ENCODE measurements around the gene FRMPD4.

Gene FRMPD4

DNA sequence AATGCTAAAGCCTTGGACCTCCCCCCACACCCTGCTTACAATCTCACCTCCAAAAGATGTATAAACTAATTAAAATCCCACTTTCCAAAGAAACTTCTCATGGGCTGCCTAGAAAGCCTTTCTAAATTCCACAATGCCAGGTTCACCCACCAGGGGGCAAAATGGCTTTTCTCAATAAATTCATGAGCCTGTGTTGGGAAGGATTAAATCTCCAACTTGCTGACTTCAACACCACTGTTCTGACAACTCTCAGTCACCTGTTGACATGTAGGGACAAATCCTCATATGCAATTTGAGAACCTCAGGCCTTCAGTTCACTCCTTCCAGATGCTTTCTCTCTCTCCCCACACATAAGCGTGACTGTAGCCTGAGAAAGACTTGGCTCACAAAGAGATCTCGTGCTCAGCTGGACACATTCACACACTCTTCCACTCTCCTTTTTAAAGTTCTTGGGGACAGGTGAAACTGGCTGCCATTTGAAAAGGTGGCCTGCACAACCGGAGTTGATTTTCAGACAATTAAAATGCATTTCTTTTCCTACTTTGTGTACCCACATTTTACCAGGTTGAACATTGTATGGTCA lies 564.3 kb downstream of the FRMPD4 start:
- Histone ChIP-seq H3K4me2 (ENCODE audit: low read depth, low read length, poor library complexity, severe bottlenecking) (no peak overlapping the region), H4K20me1 (ENCODE audit: insufficient read depth, low read length, poor library complexity, severe bottlenecking) (no peaks in the 10 kb centered on the region), H3F3A (ENCODE audit: low read depth) (no peaks in the 10 kb centered on the region), H3K9ac (ENCODE audit: low read depth, low read length, poor library complexity, severe bottlenecking) (no peak overlapping the region), H3K4me3 (ENCODE audit: low read length, poor library complexity, severe bottlenecking) (no peak overlapping the region), H3K4me1 (ENCODE audit: insufficient read depth, low read length, poor library complexity, severe bottlenecking) (no peaks in the 10 kb centered on the region), H3K36me3 (ENCODE audit: insufficient read depth, low read length) (no peaks in the 10 kb centered on the region), H2AFZ (ENCODE audit: low read length) (no peak overlapping the region), H3K9me3 (ENCODE audit: insufficient read depth, low read depth, low read length) (no peaks in the 10 kb centered on the region), H3K9me2 (replicated peaks; ENCODE audit: low read depth, low read length) (no peaks in the 10 kb centered on the region), H3K27me3 (ENCODE audit: insufficient read depth, low read length, poor library complexity, severe bottlenecking) (no peaks in the 10 kb centered on the region), H3K79me2 (ENCODE audit: insufficient read depth, low read length) (no peaks in the 10 kb centered on the region)
- TF ChIP-seq, protein P1, sequence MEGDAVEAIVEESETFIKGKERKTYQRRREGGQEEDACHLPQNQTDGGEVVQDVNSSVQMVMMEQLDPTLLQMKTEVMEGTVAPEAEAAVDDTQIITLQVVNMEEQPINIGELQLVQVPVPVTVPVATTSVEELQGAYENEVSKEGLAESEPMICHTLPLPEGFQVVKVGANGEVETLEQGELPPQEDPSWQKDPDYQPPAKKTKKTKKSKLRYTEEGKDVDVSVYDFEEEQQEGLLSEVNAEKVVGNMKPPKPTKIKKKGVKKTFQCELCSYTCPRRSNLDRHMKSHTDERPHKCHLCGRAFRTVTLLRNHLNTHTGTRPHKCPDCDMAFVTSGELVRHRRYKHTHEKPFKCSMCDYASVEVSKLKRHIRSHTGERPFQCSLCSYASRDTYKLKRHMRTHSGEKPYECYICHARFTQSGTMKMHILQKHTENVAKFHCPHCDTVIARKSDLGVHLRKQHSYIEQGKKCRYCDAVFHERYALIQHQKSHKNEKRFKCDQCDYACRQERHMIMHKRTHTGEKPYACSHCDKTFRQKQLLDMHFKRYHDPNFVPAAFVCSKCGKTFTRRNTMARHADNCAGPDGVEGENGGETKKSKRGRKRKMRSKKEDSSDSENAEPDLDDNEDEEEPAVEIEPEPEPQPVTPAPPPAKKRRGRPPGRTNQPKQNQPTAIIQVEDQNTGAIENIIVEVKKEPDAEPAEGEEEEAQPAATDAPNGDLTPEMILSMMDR (conservative IDR thresholded peaks at IDR 0.05; ENCODE audit: low read length): peak; percentile 49
- TF ChIP-seq EZH2phosphoT487 (IDR thresholded peaks at IDR 0.05; ENCODE audit: borderline replicate concordance): no peak

- Histone ChIP-seq H3K79me2 (ENCODE audit: insufficient read depth, low read length) (no peaks in the 10 kb centered on the region), H3K4me3 (ENCODE audit: low read length, poor library complexity, severe bottlenecking) (no peak overlapping the region), H3K9me2 (replicated peaks; ENCODE audit: low read depth, low read length) (no peaks in the 10 kb centered on the region), H3K4me2 (ENCODE audit: low read depth, low read length, poor library complexity, severe bottlenecking) (no peak overlapping the region), H3K27me3 (ENCODE audit: insufficient read depth, low read length, poor library complexity, severe bottlenecking) (no peaks in the 10 kb centered on the region), H3K4me1 (ENCODE audit: insufficient read depth, low read length, poor library complexity, severe bottlenecking) (no peaks in the 10 kb centered on the region), H3K36me3 (ENCODE audit: insufficient read depth, low read length) (no peaks in the 10 kb centered on the region), H3K9me3 (ENCODE audit: insufficient read depth, low read depth, low read length) (no peaks in the 10 kb centered on the region), H2AFZ (ENCODE audit: low read length) (no peak overlapping the region), H4K20me1 (ENCODE audit: insufficient read depth, low read length, poor library complexity, severe bottlenecking) (no peaks in the 10 kb centered on the region), H3K9ac (ENCODE audit: low read depth, low read length, poor library complexity, severe bottlenecking) (no peak overlapping the region), H3F3A (ENCODE audit: low read depth) (no peaks in the 10 kb centered on the region)
- TF ChIP-seq, protein P1 (conservative IDR thresholded peaks at IDR 0.05; ENCODE audit: low read length): no peak
- no peak for TF ChIP-seq EZH2phosphoT487 (IDR thresholded peaks at IDR 0.05; ENCODE audit: borderline replicate concordance)
Measured at GRCh38 chrX:12704706-12705105, 566.4 kb downstream of the FRMPD4 start.

GRCh38 chrX:12709047-12709446 lies 570.8 kb downstream of the FRMPD4 start:
- Histone ChIP-seq H3K9me3 (ENCODE audit: insufficient read depth, low read depth, low read length) (no peaks in the 10 kb centered on the region), H2AFZ (ENCODE audit: low read length) (no peak overlapping the region), H3F3A (ENCODE audit: low read depth) (no peaks in the 10 kb centered on the region), H3K9ac (ENCODE audit: low read depth, low read length, poor library complexity, severe bottlenecking) (no peak overlapping the region), H3K36me3 (ENCODE audit: insufficient read depth, low read length) (no peaks in the 10 kb centered on the region), H3K4me1 (ENCODE audit: insufficient read depth, low read length, poor library complexity, severe bottlenecking) (no peaks in the 10 kb centered on the region), H3K9me2 (replicated peaks; ENCODE audit: low read depth, low read length) (no peaks in the 10 kb centered on the region), H3K27me3 (ENCODE audit: insufficient read depth, low read length, poor library complexity, severe bottlenecking) (no peaks in the 10 kb centered on the region), H3K4me2 (ENCODE audit: low read depth, low read length, poor library complexity, severe bottlenecking) (no peak overlapping the region), H3K79me2 (ENCODE audit: insufficient read depth, low read length) (no peaks in the 10 kb centered on the region), H4K20me1 (ENCODE audit: insufficient read depth, low read length, poor library complexity, severe bottlenecking) (no peaks in the 10 kb centered on the region), H3K4me3 (ENCODE audit: low read length, poor library complexity, severe bottlenecking) (no peak overlapping the region)
- TF ChIP-seq EZH2phosphoT487 (IDR thresholded peaks at IDR 0.05; ENCODE audit: borderline replicate concordance): no peak
- TF ChIP-seq, protein P1 (conservative IDR thresholded peaks at IDR 0.05; ENCODE audit: low read length): no peak
